Stimulated activated memory B cell treated with anti-CD40 and anti-IgM and Interleukin-4, amounts not matched to agents 10 μg/mL and 1 μg/mL and 100 μg/mL, for 72 hours (primary cell): ENCODE data around the gene DNAJA2.
"Not testable (repeated sequence)": the region's sequence is repeated elsewhere in the genome, so short reads cannot be mapped to it uniquely, and the experiment has no call there.

Source experiments
- ATAC-seq: fragments of 150-1000 bp; cut with Tn5 transposase; 2 replicates; pipeline ENCODE4 v1.10.0; 2021
- H3K27ac Mint-ChIP-seq: one replicate; pipeline ENCODE4 v1.8.0; 2022; ENCODE audit warnings: mild to moderate bottlenecking, mixed read lengths
- H3K27me3 Mint-ChIP-seq: one replicate; pipeline ENCODE4 v1.8.0; 2022; ENCODE audit warnings: mixed read lengths
- H3K36me3 Mint-ChIP-seq: one replicate; pipeline ENCODE4 v1.8.0; 2022; ENCODE audit warnings: mixed read lengths
- H3K4me1 Mint-ChIP-seq: one replicate; pipeline ENCODE4 v1.8.0; 2022; ENCODE audit warnings: mixed read lengths
- H3K4me3 Mint-ChIP-seq: one replicate; pipeline ENCODE4 v1.8.0; 2022; ENCODE audit warnings: mild to moderate bottlenecking, moderate library complexity, mixed read lengths
- H3K9me3 Mint-ChIP-seq: one replicate; pipeline ENCODE4 v1.8.0; 2022; ENCODE audit warnings: mixed read lengths

Gene DNAJA2

GRCh38 chr16:46973207-46973995, at the start of gene DNAJA2:
DNAJA2 (minus strand) TSS chr16:46973674; CDS start chr16:46973572, 102 bp downstream.
- Mint-ChIP-seq H3K27me3 (no peaks in the 10 kb centered on the region), H3K4me1 (peaks cover 50% of the 10 kb centered on the region), H3K4me3 (peak within 1 kb of the TSS; percentile 96), H3K36me3 (peaks cover 10% of the 10 kb centered on the region), H3K27ac (peak within 1 kb of the TSS; percentile 99), H3K9me3 (no peaks in the 10 kb centered on the region)
- peak; percentile 98 for ATAC-seq

DNA sequence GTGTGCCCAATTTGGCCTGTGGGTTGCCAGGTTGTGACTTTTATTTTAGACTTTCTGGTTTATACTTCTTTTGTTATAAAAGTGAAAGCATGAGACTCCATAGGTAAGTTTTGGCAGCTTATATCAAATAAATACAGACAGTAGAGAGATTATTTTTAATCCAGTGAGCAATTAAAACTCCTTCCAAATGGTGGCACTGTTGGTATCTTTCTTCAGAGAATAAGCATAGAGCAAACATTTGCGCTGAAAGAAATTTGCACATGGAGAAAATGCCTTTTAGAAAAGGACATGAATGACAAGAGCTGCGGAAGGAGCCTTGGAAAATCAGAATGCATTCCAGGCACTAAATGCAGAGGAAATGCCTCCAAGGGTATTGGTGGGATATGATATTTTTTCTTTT, 46.1 kb upstream of the DNAJA2 start:
- Mint-ChIP-seq H3K4me3 (no peak overlapping the region), H3K9me3 (no peaks in the 10 kb centered on the region), H3K27me3 (no peaks in the 10 kb centered on the region), H3K27ac (no peak overlapping the region), H3K36me3 (no peaks in the 10 kb centered on the region), H3K4me1 (peaks cover 28% of the 10 kb centered on the region)
- no peak for ATAC-seq

DNA sequence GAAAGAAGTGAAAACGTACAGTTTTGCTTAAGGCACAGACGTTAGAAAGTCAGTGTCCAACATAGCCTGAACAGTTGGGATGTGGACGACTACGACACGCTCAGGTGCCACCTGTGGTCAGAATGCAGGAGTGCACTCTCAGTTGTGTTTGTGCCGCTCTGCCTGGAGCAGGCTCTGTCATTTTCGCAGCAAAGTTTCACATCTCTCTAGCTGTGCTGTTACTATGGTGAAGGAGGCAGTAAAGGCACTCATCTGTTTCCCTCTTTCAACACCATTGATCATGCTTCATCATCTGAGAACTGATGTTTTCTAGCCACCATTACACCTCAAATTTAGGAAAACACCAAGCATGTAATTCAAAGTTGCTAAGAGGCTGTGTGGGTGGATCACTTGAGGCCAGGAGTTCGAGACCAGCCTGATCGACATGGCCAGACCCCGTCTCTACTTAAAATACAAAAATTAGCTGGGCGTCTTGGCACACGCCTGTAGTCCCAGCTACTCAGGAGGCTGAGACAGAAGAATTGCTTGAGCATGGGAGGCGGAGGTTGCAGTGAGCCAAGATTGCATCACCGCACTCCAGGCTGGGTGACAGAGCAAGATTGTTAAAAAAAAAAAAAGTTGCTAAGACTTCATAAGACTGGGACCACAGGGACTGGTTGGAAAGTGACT, 44.9 kb upstream of the DNAJA2 start:
- Mint-ChIP-seq H3K27ac (peak overlapping the region; percentile 63), H3K9me3 (no peaks in the 10 kb centered on the region), H3K4me3 (no peak overlapping the region), H3K27me3 (no peaks in the 10 kb centered on the region), H3K4me1 (peaks cover 28% of the 10 kb centered on the region), H3K36me3 (no peaks in the 10 kb centered on the region)
- peak; percentile 100 for ATAC-seq

- H3K4me3 Mint-ChIP-seq: no peak overlapping the region
- no peaks in the 10 kb centered on the region for H3K27me3 Mint-ChIP-seq
- ATAC-seq: no peak
- H3K36me3 Mint-ChIP-seq: no peaks in the 10 kb centered on the region
- H3K27ac Mint-ChIP-seq: peak overlapping the region; percentile 63
- H3K9me3 Mint-ChIP-seq: no peaks in the 10 kb centered on the region
- peaks cover 28% of the 10 kb centered on the region for H3K4me1 Mint-ChIP-seq
Observed at GRCh38 chr16:47017636-47018035, 44.2 kb upstream of the DNAJA2 start.

DNA sequence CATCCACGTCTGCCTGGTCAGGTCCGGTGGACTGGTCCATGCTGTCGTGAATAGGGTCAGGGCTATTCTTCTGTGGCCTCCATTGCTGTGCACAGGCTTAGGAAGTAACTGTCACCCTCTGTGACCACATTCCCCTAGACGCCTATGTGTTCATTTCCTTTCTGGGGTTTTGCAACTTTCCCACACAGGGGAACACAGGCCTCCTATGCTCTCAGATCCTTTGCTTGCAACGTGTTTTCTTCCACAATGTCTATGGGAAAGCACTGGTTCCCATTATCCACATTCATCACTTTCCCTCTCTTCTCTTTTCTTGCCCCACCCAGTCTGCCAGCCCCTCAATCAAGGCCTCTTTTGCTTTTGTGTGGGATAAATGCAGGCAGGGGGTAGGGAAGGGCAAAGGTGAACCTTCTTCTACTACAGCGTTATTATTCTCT, 43.2 kb upstream of the DNAJA2 start:
- Mint-ChIP-seq H3K27me3 (no peaks in the 10 kb centered on the region), H3K4me3 (no peak overlapping the region), H3K9me3 (no peaks in the 10 kb centered on the region), H3K36me3 (no peaks in the 10 kb centered on the region), H3K27ac (peak overlapping the region; percentile 1), H3K4me1 (peaks cover 28% of the 10 kb centered on the region)
- peak; percentile 69 for ATAC-seq

- Mint-ChIP-seq H3K9me3 (no peaks in the 10 kb centered on the region), H3K27ac (no peak overlapping the region), H3K27me3 (no peaks in the 10 kb centered on the region), H3K36me3 (no peaks in the 10 kb centered on the region), H3K4me1 (peaks cover 28% of the 10 kb centered on the region), H3K4me3 (no peak overlapping the region)
- no peak for ATAC-seq
Observed at GRCh38 chr16:47013910-47014309, 40.4 kb upstream of the DNAJA2 start.

- H3K36me3 Mint-ChIP-seq: no peaks in the 10 kb centered on the region
- H3K9me3 Mint-ChIP-seq: no peaks in the 10 kb centered on the region
- no peak for ATAC-seq
- H3K4me3 Mint-ChIP-seq: no peak overlapping the region
- H3K27ac Mint-ChIP-seq: no peak overlapping the region
- H3K4me1 Mint-ChIP-seq: peaks cover 21% of the 10 kb centered on the region
- no peaks in the 10 kb centered on the region for H3K27me3 Mint-ChIP-seq
Observed at GRCh38 chr16:47013172-47013571, 39.7 kb upstream of the DNAJA2 start.

DNA sequence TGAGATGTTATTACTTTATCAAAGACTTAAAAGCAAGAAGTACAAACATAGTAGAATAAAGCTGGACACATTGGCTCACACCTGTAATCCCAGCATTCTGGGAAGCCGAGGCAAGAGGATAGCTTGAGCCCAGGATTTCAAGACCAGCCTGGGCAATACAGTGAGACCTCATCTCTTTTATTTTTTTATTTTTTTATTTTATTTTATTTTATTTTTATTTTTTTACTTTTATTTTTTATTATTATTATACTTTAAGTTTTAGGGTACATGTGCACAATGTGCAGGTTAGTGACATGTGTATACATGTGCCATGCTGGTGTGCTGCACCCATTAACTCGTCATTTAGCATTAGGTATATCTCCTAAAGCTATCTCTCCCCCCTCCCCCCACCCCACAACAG, 37.3 kb upstream of the DNAJA2 start:
- not testable (repeated sequence) for H3K27ac Mint-ChIP-seq, ATAC-seq

GRCh38 chr16:47008612-47009011, 35.1 kb upstream of the DNAJA2 start:
- no peaks in the 10 kb centered on the region for H3K36me3 Mint-ChIP-seq
- H3K4me3 Mint-ChIP-seq: no peak overlapping the region
- H3K4me1 Mint-ChIP-seq: no peaks in the 10 kb centered on the region
- no peaks in the 10 kb centered on the region for H3K9me3 Mint-ChIP-seq
- H3K27me3 Mint-ChIP-seq: no peaks in the 10 kb centered on the region
- ATAC-seq: no peak
- no peak overlapping the region for H3K27ac Mint-ChIP-seq

More for the DNA sequence above, 37.3 kb upstream of the DNAJA2 start:
- H3K27me3 Mint-ChIP-seq, H3K4me1 Mint-ChIP-seq, H3K36me3 Mint-ChIP-seq, H3K9me3 Mint-ChIP-seq, H3K4me3 Mint-ChIP-seq: not testable (repeated sequence)

DNA sequence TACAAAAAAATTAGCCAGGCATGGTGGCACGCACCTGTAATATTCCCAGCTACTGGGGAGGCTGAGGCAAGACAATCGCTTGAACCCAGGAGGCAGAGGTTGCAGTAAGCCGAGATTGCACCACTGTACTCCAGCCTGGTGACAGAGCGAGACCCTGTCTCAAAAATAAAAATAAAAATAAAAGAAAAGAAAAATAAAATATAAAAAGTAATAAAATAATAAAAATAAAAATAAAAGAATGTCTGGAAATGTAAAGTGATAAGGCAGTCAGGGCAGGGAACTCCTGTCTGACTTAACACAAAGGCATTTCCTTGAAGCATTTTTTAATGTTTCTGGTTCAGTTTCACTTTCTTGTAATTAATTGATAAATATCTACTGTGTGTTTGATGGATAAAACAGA, 34.7 kb upstream of the DNAJA2 start:
- H3K27ac Mint-ChIP-seq: no peak overlapping the region

GRCh38 chr16:47004652-47005051, 31.2 kb upstream of the DNAJA2 start:
- Mint-ChIP-seq H3K27me3 (no peaks in the 10 kb centered on the region), H3K36me3 (no peaks in the 10 kb centered on the region), H3K27ac (no peak overlapping the region), H3K4me1 (no peaks in the 10 kb centered on the region), H3K9me3 (no peaks in the 10 kb centered on the region), H3K4me3 (no peak overlapping the region)
- ATAC-seq: no peak

More for the DNA sequence above, 34.7 kb upstream of the DNAJA2 start:
- Mint-ChIP-seq H3K4me3 (no peak overlapping the region), H3K27me3 (no peaks in the 10 kb centered on the region), H3K9me3 (no peaks in the 10 kb centered on the region), H3K36me3 (no peaks in the 10 kb centered on the region), H3K4me1 (no peaks in the 10 kb centered on the region)
- no peak for ATAC-seq

GRCh38 chr16:47000066-47000465, 26.6 kb upstream of the DNAJA2 start:
- not testable (repeated sequence) for H3K27ac Mint-ChIP-seq, ATAC-seq, H3K27me3 Mint-ChIP-seq, H3K4me1 Mint-ChIP-seq, H3K9me3 Mint-ChIP-seq, H3K36me3 Mint-ChIP-seq, H3K4me3 Mint-ChIP-seq

GRCh38 chr16:46997844-46998243, 24.4 kb upstream of the DNAJA2 start:
- Mint-ChIP-seq H3K4me1 (no peaks in the 10 kb centered on the region), H3K4me3 (no peak overlapping the region), H3K9me3 (no peaks in the 10 kb centered on the region)

GRCh38 chr16:46996952-46997458, 23.5 kb upstream of the DNAJA2 start:
- Mint-ChIP-seq H3K9me3 (no peaks in the 10 kb centered on the region), H3K36me3 (no peaks in the 10 kb centered on the region)

More at GRCh38 chr16:46997844-46998243, 24.4 kb upstream of the DNAJA2 start:
- H3K36me3 Mint-ChIP-seq: no peaks in the 10 kb centered on the region
- no peak for ATAC-seq
- no peaks in the 10 kb centered on the region for H3K27me3 Mint-ChIP-seq
- H3K27ac Mint-ChIP-seq: no peak overlapping the region

DNA sequence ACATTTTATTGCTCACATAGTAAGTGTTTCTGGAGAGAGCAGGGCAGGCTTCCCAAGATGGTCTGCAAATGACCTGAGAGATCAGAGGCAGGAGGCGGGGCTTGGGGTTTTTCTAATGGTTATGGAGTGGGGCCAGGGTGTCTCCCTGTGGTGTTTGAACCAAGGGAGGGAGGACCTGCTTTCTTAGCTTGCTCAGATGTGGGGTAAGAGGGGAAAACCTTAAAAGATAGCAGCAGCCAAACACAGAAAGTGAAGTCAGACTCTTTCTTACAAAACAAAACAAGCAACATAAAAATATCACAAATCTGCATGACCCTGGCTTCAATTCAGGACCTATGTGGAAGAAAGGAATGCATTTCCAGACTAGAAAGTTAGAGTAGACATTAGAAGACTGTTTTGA, 22.9 kb upstream of the DNAJA2 start:
- ATAC-seq: no peak
- H3K9me3 Mint-ChIP-seq: no peaks in the 10 kb centered on the region

More at GRCh38 chr16:46996952-46997458, 23.5 kb upstream of the DNAJA2 start:
- no peak overlapping the region for H3K4me3 Mint-ChIP-seq
- no peaks in the 10 kb centered on the region for H3K27me3 Mint-ChIP-seq
- no peak overlapping the region for H3K27ac Mint-ChIP-seq
- no peaks in the 10 kb centered on the region for H3K4me1 Mint-ChIP-seq
- ATAC-seq: no peak

More for the DNA sequence above, 22.9 kb upstream of the DNAJA2 start:
- Mint-ChIP-seq H3K4me1 (no peaks in the 10 kb centered on the region), H3K27ac (no peak overlapping the region), H3K27me3 (no peaks in the 10 kb centered on the region), H3K36me3 (no peaks in the 10 kb centered on the region), H3K4me3 (no peak overlapping the region)
